NT2/D1 (cell line): Measurements from ENCODE around the gene RFX8.

Experiments
- DNase-seq: peaks from one replicate; pipeline ENCODE4 v3.0.0-alpha.2; 2011; ENCODE audit warnings: low read depth, low spot score
- H3K27me3 ChIP-seq: 2 replicates; pipeline ENCODE4 v1.6.0; 2011; ENCODE audit warnings: mild to moderate bottlenecking; ENCODE audit not compliant: insufficient read length, insufficient read depth
- H3K36me3 ChIP-seq: 2 replicates; pipeline ENCODE4 v1.6.1; 2011; ENCODE audit warnings: mild to moderate bottlenecking, low read length, mixed read lengths; ENCODE audit not compliant: insufficient read depth, insufficient read length
- H3K4me1 ChIP-seq: 2 replicates; pipeline ENCODE4 v1.5.1; 2011; ENCODE audit not compliant: insufficient read depth, insufficient read length
- H3K4me3 ChIP-seq: 2 replicates; pipeline ENCODE4 v1.5.1; 2011; ENCODE audit warnings: low read depth; ENCODE audit not compliant: insufficient read length
- H3K9ac ChIP-seq: 2 replicates; pipeline ENCODE4 v1.6.0; 2011; ENCODE audit warnings: low read depth; ENCODE audit not compliant: insufficient read length
- H3K9me3 ChIP-seq: 2 replicates; pipeline ENCODE4 v1.5.1; 2011; ENCODE audit warnings: mild to moderate bottlenecking, low read length; ENCODE audit not compliant: insufficient read depth
- SUZ12 ChIP-seq: IDR thresholded peaks from 2 replicates; pipeline ENCODE4 v1.6.1; 2011; ENCODE audit not compliant: insufficient read length, insufficient read depth; ENCODE audit errors: extremely low read depth
- YY1 ChIP-seq: IDR thresholded peaks from 2 replicates; pipeline ENCODE4 v1.6.1; 2011; ENCODE audit not compliant: insufficient read length, insufficient read depth
- ZNF274 ChIP-seq: IDR thresholded peaks from 2 replicates; pipeline ENCODE4 v1.6.1; 2011; ENCODE audit warnings: mild to moderate bottlenecking, low read depth, low read length

RFX8 gene

GRCh38 chr2:101502095-101502494, 27.2 kb upstream of the RFX8 start:
- Histone ChIP-seq H3K36me3 (no peaks in the 10 kb centered on the region), H3K4me3 (no peak overlapping the region), H3K4me1 (no peaks in the 10 kb centered on the region), H3K9ac (no peak overlapping the region), H3K27me3 (no peaks in the 10 kb centered on the region), H3K9me3 (no peaks in the 10 kb centered on the region)
- no peak for DNase-seq
- TF ChIP-seq ZNF274, result no peak
- TF ChIP-seq SUZ12, result no peak
- no peak for TF ChIP-seq YY1

- TF ChIP-seq ZNF274, result no peak
- no peak for TF ChIP-seq YY1
- TF ChIP-seq SUZ12, result no peak
- H3K4me3 ChIP-seq, result no peak overlapping the region
- H3K4me1 ChIP-seq, result no peaks in the 10 kb centered on the region
- H3K36me3 ChIP-seq, result no peaks in the 10 kb centered on the region
- no peaks in the 10 kb centered on the region for H3K9me3 ChIP-seq
- no peak overlapping the region for H3K9ac ChIP-seq
- H3K27me3 ChIP-seq, result no peaks in the 10 kb centered on the region
- DNase-seq, result no peak
These were observed 26.5 kb upstream of the RFX8 start for GRCh38 chr2:101501443-101501842.

GRCh38 chr2:101500860-101501259, 25.9 kb upstream of the RFX8 start:
- Histone ChIP-seq H3K9ac (no peak overlapping the region), H3K36me3 (no peaks in the 10 kb centered on the region), H3K9me3 (no peaks in the 10 kb centered on the region), H3K4me3 (no peak overlapping the region), H3K27me3 (no peaks in the 10 kb centered on the region), H3K4me1 (no peaks in the 10 kb centered on the region)
- no peak for TF ChIP-seq ZNF274
- TF ChIP-seq SUZ12, result no peak
- no peak for TF ChIP-seq YY1
- DNase-seq, result no peak

GRCh38 chr2:101500180-101500579, 25.3 kb upstream of the RFX8 start:
- DNase-seq, result no peak
- no peaks in the 10 kb centered on the region for H3K27me3 ChIP-seq
- no peak overlapping the region for H3K9ac ChIP-seq
- no peaks in the 10 kb centered on the region for H3K36me3 ChIP-seq
- no peak overlapping the region for H3K4me3 ChIP-seq
- H3K9me3 ChIP-seq, result no peaks in the 10 kb centered on the region
- H3K4me1 ChIP-seq, result no peaks in the 10 kb centered on the region
- TF ChIP-seq ZNF274, result no peak
- TF ChIP-seq SUZ12, result no peak
- no peak for TF ChIP-seq YY1

GRCh38 chr2:101496279-101496678, 21.4 kb upstream of the RFX8 start:
- H3K4me3 ChIP-seq, result no peak overlapping the region
- no peak overlapping the region for H3K9ac ChIP-seq
- no peaks in the 10 kb centered on the region for H3K36me3 ChIP-seq
- no peak for DNase-seq
- no peaks in the 10 kb centered on the region for H3K27me3 ChIP-seq
- H3K9me3 ChIP-seq, result no peaks in the 10 kb centered on the region
- H3K4me1 ChIP-seq, result no peaks in the 10 kb centered on the region
- TF ChIP-seq ZNF274 (no peak), SUZ12 (no peak), YY1 (no peak)

GRCh38 chr2:101492936-101493473, 18.1 kb upstream of the RFX8 start:
- TF ChIP-seq ZNF274, result no peak
- TF ChIP-seq SUZ12, result no peak
- TF ChIP-seq YY1, result no peak
- H3K4me1 ChIP-seq, result no peaks in the 10 kb centered on the region

GRCh38 chr2:101486994-101487393, 12.1 kb upstream of the RFX8 start:
- Histone ChIP-seq H3K4me1 (no peaks in the 10 kb centered on the region), H3K4me3 (no peak overlapping the region), H3K9me3 (no peaks in the 10 kb centered on the region), H3K36me3 (no peaks in the 10 kb centered on the region), H3K9ac (no peak overlapping the region), H3K27me3 (no peaks in the 10 kb centered on the region)
- TF ChIP-seq ZNF274 (no peak), YY1 (no peak), SUZ12 (no peak)
- no peak for DNase-seq

More at GRCh38 chr2:101492936-101493473, 18.1 kb upstream of the RFX8 start:
- H3K4me3 ChIP-seq, result no peak overlapping the region
- no peaks in the 10 kb centered on the region for H3K27me3 ChIP-seq
- no peaks in the 10 kb centered on the region for H3K9me3 ChIP-seq
- no peak overlapping the region for H3K9ac ChIP-seq
- H3K36me3 ChIP-seq, result no peaks in the 10 kb centered on the region
- no peak for DNase-seq

GRCh38 chr2:101486258-101486701, 11.4 kb upstream of the RFX8 start:
- no peak overlapping the region for H3K4me3 ChIP-seq
- no peak for TF ChIP-seq ZNF274
- TF ChIP-seq YY1, result no peak
- no peak for TF ChIP-seq SUZ12
- no peaks in the 10 kb centered on the region for H3K9me3 ChIP-seq
- no peaks in the 10 kb centered on the region for H3K36me3 ChIP-seq
- H3K4me1 ChIP-seq, result no peaks in the 10 kb centered on the region
- no peak for DNase-seq
- no peak overlapping the region for H3K9ac ChIP-seq
- no peaks in the 10 kb centered on the region for H3K27me3 ChIP-seq
